ENCODE results near the gene DIPK1C.
"Not testable (repeated sequence)": the region's sequence is repeated elsewhere in the genome, so short reads cannot be mapped to it uniquely, and the experiment has no call there.

The DIPK1C gene

DNA sequence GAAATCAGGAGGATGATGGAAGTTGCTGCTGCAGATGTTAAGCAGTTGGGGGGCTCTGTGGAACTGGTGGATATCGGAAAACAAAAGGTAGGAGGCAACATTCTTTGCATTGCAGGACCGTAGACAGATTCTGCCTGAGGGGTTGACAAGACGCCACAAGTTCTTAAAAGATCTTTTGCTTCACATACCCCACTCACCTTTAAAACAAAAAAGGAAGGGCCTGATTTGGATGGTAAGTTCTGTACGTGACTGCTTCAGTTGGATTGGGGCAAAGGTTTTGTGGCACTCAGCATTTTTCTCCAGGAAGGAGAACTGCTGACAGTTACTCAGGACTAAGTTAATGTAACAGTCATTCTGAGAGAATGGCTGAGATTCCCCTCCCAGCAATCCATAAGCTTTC is 44.3 kb upstream of the DIPK1C start:
- peak overlapping the region; percentile 83 for H4K8ac ChIP-seq (ENCODE audit: low read depth, low read length)
- no peak overlapping the region for H3K9ac ChIP-seq (ENCODE audit: low read length)

DNA sequence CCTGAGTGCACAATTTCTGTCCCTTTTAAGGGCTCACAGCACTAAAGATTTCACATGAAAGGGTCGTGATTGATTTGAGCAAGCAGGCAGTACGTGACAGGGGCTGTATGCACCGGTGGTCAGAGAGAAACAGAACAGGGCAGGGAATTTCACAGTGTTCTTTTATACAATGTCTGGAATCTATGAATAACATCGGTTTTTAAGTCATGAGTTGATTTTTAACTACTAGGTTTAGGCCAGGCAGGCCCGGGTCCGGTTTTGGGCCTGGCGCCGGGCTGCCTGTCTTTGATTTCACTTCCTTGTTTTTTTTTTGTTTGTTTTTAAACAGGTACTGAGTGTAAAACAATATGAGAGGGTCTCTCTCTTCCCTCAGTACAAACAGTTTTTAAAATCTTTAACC is 43.7 kb upstream of the DIPK1C start:
- Histone ChIP-seq H3K14ac (ENCODE audit: low read length) (peak overlapping the region; percentile 72), H3K27ac (ENCODE audit: low read depth, low read length) (peak overlapping the region; percentile 92), H3K4me2 (ENCODE audit: low read length) (peak overlapping the region; percentile 42), H2BK120ac (ENCODE audit: insufficient read depth, low read length, poor library complexity) (peak overlapping the region; percentile 84), H4K91ac (ENCODE audit: low read depth, low read length) (peak overlapping the region; percentile 59), H2BK5ac (ENCODE audit: low read depth, low read length, poor library complexity) (peak overlapping the region; percentile 86), H3K4me1 (ENCODE audit: control insufficient read depth in 1 of 2, insufficient read depth in 2 of 2, low read length in 2 of 2) (peaks cover 18 to 19% of the 10 kb centered on the region in 2 experiments), H3K36me3 (ENCODE audit: control insufficient read depth in 1 of 2, insufficient read depth in 2 of 2, low read length in 2 of 2) (peaks cover 20 to 22% of the 10 kb centered on the region in 2 experiments), H3K79me2 (ENCODE audit: control insufficient read depth, insufficient read depth, low read length, poor library complexity) (peaks cover 18% of the 10 kb centered on the region), H3K79me1 (ENCODE audit: low read length) (peaks cover 14% of the 10 kb centered on the region)
- H4K8ac ChIP-seq (ENCODE audit: low read depth, low read length); H3K9ac ChIP-seq (ENCODE audit: low read length); H3K4me3 ChIP-seq (ENCODE audit: low read depth, low read length); DNase-seq; H3K9me3 ChIP-seq (ENCODE audit: insufficient read depth, low read depth, low read length); H3K4ac ChIP-seq (ENCODE audit: low read depth, low read length); H2BK12ac ChIP-seq (ENCODE audit: low read length); H3K18ac ChIP-seq (ENCODE audit: low read length); H4K12ac ChIP-seq (ENCODE audit: low read depth, low read length); H3K27me3 ChIP-seq (ENCODE audit: insufficient read depth, low read length); H3K23ac ChIP-seq (ENCODE audit: low read length); H2AK5ac ChIP-seq (ENCODE audit: low read length); H2AFZ ChIP-seq (ENCODE audit: insufficient read depth, low read length, poor library complexity): not testable (repeated sequence)
- WGBS (ENCODE audit: extremely low coverage, insufficient coverage, insufficient read length), result no CpG with 5 or more reads among the region's 8 CpGs

More for the DNA sequence above, 44.3 kb upstream of the DIPK1C start:
- Histone ChIP-seq H2AFZ (ENCODE audit: insufficient read depth, low read length, poor library complexity) (peak overlapping the region; percentile 60), H3K14ac (ENCODE audit: low read length) (peak overlapping the region; percentile 72), H3K36me3 (ENCODE audit: control insufficient read depth in 1 of 2, insufficient read depth in 2 of 2, low read length in 2 of 2) (peaks cover 23 to 27% of the 10 kb centered on the region in 2 experiments), H3K4me1 (ENCODE audit: control insufficient read depth in 1 of 2, insufficient read depth in 2 of 2, low read length in 2 of 2) (peaks cover 18 to 19% of the 10 kb centered on the region in 2 experiments), H3K4me3 (ENCODE audit: low read depth, low read length) (no peak overlapping the region), H3K18ac (ENCODE audit: low read length) (peak overlapping the region; percentile 69), H3K27ac (ENCODE audit: low read depth, low read length) (peak overlapping the region; percentile 92), H4K91ac (ENCODE audit: low read depth, low read length) (peak overlapping the region; percentile 59), H3K79me2 (ENCODE audit: control insufficient read depth, insufficient read depth, low read length, poor library complexity) (peaks cover 16% of the 10 kb centered on the region), H2AK5ac (ENCODE audit: low read length) (no peak overlapping the region), H3K23ac (ENCODE audit: low read length) (no peak overlapping the region), H2BK120ac (ENCODE audit: insufficient read depth, low read length, poor library complexity) (peak overlapping the region; percentile 84), H2BK5ac (ENCODE audit: low read depth, low read length, poor library complexity) (peak overlapping the region; percentile 86), H3K79me1 (ENCODE audit: low read length) (peaks cover 12% of the 10 kb centered on the region), H3K27me3 (ENCODE audit: insufficient read depth, low read length) (no peaks in the 10 kb centered on the region), H3K4me2 (ENCODE audit: low read length) (peak overlapping the region; percentile 42), H4K12ac (ENCODE audit: low read depth, low read length) (peak overlapping the region; percentile 35), H2BK12ac (ENCODE audit: low read length) (peak overlapping the region; percentile 55), H3K4ac (ENCODE audit: low read depth, low read length) (peak overlapping the region; percentile 6), H3K9me3 (ENCODE audit: insufficient read depth, low read depth, low read length) (no peaks in the 10 kb centered on the region)
- peak; percentile 57 to 73 for DNase-seq
- no CpG with 5 or more reads among the region's 4 CpGs for WGBS (ENCODE audit: extremely low coverage, insufficient coverage, insufficient read length)

DNA sequence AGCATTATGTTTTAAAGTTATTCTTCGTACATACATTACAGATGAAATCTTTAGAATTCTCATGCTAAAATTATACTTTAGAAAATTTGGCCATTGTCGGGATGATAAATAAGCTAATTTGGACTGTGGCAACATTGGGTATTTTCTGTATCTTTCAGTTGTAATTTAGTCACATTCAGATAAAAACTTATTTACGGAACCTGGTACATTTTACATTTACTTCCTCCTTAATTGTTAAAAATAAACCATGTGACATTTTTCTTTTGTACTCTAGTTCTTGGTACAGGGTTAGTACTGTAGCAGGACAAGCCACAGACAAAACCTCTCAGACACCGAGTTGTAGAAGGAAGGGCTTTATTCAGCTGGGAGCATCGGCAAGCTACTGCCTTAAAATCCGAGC is 43.3 kb upstream of the DIPK1C start:
- H2BK120ac ChIP-seq (ENCODE audit: insufficient read depth, low read length, poor library complexity), result no peak overlapping the region
- H4K8ac ChIP-seq (ENCODE audit: low read depth, low read length), result no peak overlapping the region
- H2AFZ ChIP-seq (ENCODE audit: insufficient read depth, low read length, poor library complexity), result no peak overlapping the region
- no peak overlapping the region for H4K12ac ChIP-seq (ENCODE audit: low read depth, low read length)
- peak overlapping the region; percentile 92 for H3K27ac ChIP-seq (ENCODE audit: low read depth, low read length)
- peaks cover 18 to 19% of the 10 kb centered on the region in 2 experiments for H3K4me1 ChIP-seq (ENCODE audit: control insufficient read depth in 1 of 2, insufficient read depth in 2 of 2, low read length in 2 of 2)
- no peak overlapping the region for H3K4me3 ChIP-seq (ENCODE audit: low read depth, low read length)
- no peaks in the 10 kb centered on the region for H3K27me3 ChIP-seq (ENCODE audit: insufficient read depth, low read length)
- H4K91ac ChIP-seq (ENCODE audit: low read depth, low read length), result peak overlapping the region; percentile 59
- no peak overlapping the region for H3K14ac ChIP-seq (ENCODE audit: low read length)
- H3K9ac ChIP-seq (ENCODE audit: low read length), result no peak overlapping the region
- no peak overlapping the region for H2AK5ac ChIP-seq (ENCODE audit: low read length)
- H3K79me1 ChIP-seq (ENCODE audit: low read length), result peaks cover 14% of the 10 kb centered on the region
- H3K4me2 ChIP-seq (ENCODE audit: low read length), result no peak overlapping the region
- peaks cover 18% of the 10 kb centered on the region for H3K79me2 ChIP-seq (ENCODE audit: control insufficient read depth, insufficient read depth, low read length, poor library complexity)
- H2BK5ac ChIP-seq (ENCODE audit: low read depth, low read length, poor library complexity), result peak overlapping the region; percentile 86
- peaks cover 18 to 19% of the 10 kb centered on the region in 2 experiments for H3K36me3 ChIP-seq (ENCODE audit: control insufficient read depth in 1 of 2, insufficient read depth in 2 of 2, low read length in 2 of 2)
- DNase-seq, result peak in 1 of 2 donors; percentile 18
- WGBS (ENCODE audit: extremely low coverage, insufficient coverage, insufficient read length), result no CpG with 5 or more reads among the region's 6 CpGs
- no peak overlapping the region for H3K23ac ChIP-seq (ENCODE audit: low read length)
- no peak overlapping the region for H3K4ac ChIP-seq (ENCODE audit: low read depth, low read length)
- H2BK12ac ChIP-seq (ENCODE audit: low read length), result no peak overlapping the region
- no peak overlapping the region for H3K18ac ChIP-seq (ENCODE audit: low read length)
- H3K9me3 ChIP-seq (ENCODE audit: insufficient read depth, low read depth, low read length), result no peaks in the 10 kb centered on the region

DNA sequence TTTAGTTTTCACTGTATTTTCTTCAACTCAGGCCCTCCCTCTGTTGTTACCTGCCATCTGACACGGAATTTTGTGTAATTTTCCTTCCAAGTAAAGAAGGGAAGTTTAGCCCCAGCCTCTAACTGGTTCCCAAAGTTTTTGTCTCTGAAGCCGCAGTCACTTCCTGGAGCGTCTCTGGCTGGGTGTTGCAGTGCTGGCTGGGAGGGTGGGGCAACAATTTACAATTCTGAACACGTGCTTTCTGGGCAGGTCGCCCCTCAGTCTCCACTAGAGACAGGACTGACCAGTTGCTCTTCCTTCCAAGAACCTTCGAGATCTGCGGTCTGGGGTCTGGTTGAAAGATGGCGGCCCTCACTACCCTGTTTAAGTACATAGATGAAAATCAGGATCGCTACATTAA is 42.5 kb upstream of the DIPK1C start:
- Histone ChIP-seq H3K27me3 (ENCODE audit: insufficient read depth, low read length) (no peaks in the 10 kb centered on the region), H2AK5ac (ENCODE audit: low read length) (no peak overlapping the region), H3K79me2 (ENCODE audit: control insufficient read depth, insufficient read depth, low read length, poor library complexity) (peaks cover 18% of the 10 kb centered on the region), H3K9me3 (ENCODE audit: insufficient read depth, low read depth, low read length) (no peaks in the 10 kb centered on the region), H2AFZ (ENCODE audit: insufficient read depth, low read length, poor library complexity) (no peak overlapping the region), H2BK120ac (ENCODE audit: insufficient read depth, low read length, poor library complexity) (no peak overlapping the region), H4K91ac (ENCODE audit: low read depth, low read length) (no peak overlapping the region), H4K12ac (ENCODE audit: low read depth, low read length) (no peak overlapping the region), H4K8ac (ENCODE audit: low read depth, low read length) (peak overlapping the region; percentile 33), H3K4me2 (ENCODE audit: low read length) (peak overlapping the region; percentile 32), H3K18ac (ENCODE audit: low read length) (no peak overlapping the region), H2BK5ac (ENCODE audit: low read depth, low read length, poor library complexity) (no peak overlapping the region), H2BK12ac (ENCODE audit: low read length) (no peak overlapping the region), H3K23ac (ENCODE audit: low read length) (no peak overlapping the region), H3K27ac (ENCODE audit: low read depth, low read length) (peak overlapping the region; percentile 69), H3K4ac (ENCODE audit: low read depth, low read length) (no peak overlapping the region), H3K4me1 (ENCODE audit: control insufficient read depth in 1 of 2, insufficient read depth in 2 of 2, low read length in 2 of 2) (peaks cover 18 to 19% of the 10 kb centered on the region in 2 experiments), H3K4me3 (ENCODE audit: low read depth, low read length) (no peak overlapping the region), H3K36me3 (ENCODE audit: control insufficient read depth in 1 of 2, insufficient read depth in 2 of 2, low read length in 2 of 2) (peaks cover 15 to 16% of the 10 kb centered on the region in 2 experiments), H3K79me1 (ENCODE audit: low read length) (peaks cover 14% of the 10 kb centered on the region), H3K9ac (ENCODE audit: low read length) (no peak overlapping the region), H3K14ac (ENCODE audit: low read length) (no peak overlapping the region)
- WGBS (ENCODE audit: extremely low coverage, insufficient coverage, insufficient read length), result no CpG with 5 or more reads among the region's 9 CpGs
- DNase-seq, result peak; percentile 77 to 89

Data from trophoblast cell (in vitro differentiated cells and primary cell).